Retinal pigment epithelial cell (primary cell): ENCODE measurements around the gene KRTDAP.

Experiments
- DNase-seq: peaks from one replicate; pipeline ENCODE4 v3.0.0-alpha.2; 2010; ENCODE audit warnings: low read depth
- H3K4me3 ChIP-seq: 2 replicates; pipeline ENCODE4 v1.5.1; 2011; ENCODE audit warnings: mild to moderate bottlenecking, low read length, control low read depth, moderate library complexity
- TF ChIP-seq, protein P1 (sequence below): conservative IDR thresholded peaks from 2 replicates; pipeline ENCODE4 v1.5.1; 2011; ENCODE audit warnings: low read depth, low read length, control low read depth, inconsistent platforms

Gene KRTDAP

DNA sequence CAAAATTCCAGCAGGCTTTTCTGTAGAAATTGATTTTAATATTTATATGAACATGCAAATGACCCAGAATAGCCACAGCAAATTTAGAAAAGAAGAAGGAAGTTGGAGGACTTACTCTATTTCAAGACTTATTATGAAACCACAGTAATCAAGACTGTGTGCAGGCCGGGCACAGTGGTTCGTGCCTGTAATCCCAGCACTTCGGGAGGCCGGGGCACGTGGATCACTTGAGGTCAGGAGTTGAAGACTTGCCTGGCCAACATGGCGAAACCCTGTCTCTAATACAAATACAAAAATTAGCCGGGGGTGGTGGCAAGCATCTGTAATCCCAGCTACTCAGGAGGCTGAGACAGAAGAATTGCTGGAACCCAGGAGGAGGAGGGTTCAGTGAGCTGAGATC lies 48.2 kb downstream of the KRTDAP start:
- TF ChIP-seq, protein P1, sequence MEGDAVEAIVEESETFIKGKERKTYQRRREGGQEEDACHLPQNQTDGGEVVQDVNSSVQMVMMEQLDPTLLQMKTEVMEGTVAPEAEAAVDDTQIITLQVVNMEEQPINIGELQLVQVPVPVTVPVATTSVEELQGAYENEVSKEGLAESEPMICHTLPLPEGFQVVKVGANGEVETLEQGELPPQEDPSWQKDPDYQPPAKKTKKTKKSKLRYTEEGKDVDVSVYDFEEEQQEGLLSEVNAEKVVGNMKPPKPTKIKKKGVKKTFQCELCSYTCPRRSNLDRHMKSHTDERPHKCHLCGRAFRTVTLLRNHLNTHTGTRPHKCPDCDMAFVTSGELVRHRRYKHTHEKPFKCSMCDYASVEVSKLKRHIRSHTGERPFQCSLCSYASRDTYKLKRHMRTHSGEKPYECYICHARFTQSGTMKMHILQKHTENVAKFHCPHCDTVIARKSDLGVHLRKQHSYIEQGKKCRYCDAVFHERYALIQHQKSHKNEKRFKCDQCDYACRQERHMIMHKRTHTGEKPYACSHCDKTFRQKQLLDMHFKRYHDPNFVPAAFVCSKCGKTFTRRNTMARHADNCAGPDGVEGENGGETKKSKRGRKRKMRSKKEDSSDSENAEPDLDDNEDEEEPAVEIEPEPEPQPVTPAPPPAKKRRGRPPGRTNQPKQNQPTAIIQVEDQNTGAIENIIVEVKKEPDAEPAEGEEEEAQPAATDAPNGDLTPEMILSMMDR, result no peak
- no peak overlapping the region for H3K4me3 ChIP-seq
- no peak for DNase-seq

DNA sequence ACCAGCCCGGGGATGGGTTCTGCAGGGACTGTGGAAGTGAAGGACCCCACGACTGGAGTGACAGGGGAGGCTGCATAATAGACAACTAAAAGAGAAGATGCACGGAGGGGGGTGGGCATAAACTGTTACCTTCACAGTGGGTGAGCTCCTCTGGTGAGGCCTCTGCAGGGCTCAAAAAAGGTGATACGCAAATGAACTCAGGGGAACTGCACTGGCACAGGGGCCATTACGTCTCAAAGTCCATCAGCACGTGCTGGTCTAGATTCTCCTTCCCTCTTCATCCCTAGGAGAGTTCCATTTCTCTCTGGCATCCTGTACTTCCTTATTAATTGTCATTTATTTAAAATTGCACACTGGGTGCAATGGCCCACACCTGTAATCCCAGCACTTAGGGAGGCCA lies 50.3 kb downstream of the KRTDAP start:
- TF ChIP-seq, protein P1, result no peak
- H3K4me3 ChIP-seq, result no peak overlapping the region
- DNase-seq, result no peak

DNA sequence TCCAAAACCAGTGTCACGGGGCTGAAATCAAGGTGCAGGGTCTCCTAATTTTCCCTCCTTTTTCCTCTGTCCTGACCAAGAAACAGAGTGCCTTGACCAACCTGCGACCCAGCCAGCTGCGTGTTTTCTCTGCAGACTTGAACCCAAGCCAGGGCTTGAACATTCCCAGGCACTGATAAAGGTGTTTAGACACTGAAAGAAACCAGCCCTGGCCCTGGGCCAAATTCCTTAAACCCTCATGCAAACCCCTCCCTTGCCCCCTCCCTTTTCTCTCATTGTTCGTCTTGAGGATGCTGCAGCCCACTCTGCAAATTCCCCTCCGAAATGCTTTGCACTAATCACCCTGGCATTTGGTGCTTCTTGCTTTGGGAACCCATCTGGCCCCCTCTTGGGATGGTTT lies 51.7 kb downstream of the KRTDAP start:
- H3K4me3 ChIP-seq, result no peak overlapping the region
- no peak for DNase-seq
- TF ChIP-seq, protein P1, result no peak

DNA sequence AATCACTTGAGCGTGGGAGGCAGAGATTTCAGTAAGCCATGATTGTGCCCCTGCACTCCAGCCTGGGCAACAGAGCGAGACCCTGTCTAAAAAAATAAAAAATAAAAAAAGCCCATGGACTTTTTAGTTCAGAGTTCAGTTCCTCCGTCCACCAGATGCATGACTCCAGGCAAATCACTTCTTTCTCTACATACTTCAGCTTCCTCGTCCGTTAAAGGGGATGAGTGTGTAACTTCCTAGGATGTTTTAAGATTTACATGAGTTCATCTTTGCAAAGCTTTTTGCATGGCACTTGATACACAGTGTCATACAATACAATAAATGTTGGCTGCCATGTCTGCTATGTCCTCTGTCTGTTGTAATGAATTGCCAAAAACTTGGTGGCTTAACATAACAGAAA lies 52.2 kb downstream of the KRTDAP start:
- no peak for DNase-seq
- TF ChIP-seq, protein P1, result no peak
- no peak overlapping the region for H3K4me3 ChIP-seq

DNA sequence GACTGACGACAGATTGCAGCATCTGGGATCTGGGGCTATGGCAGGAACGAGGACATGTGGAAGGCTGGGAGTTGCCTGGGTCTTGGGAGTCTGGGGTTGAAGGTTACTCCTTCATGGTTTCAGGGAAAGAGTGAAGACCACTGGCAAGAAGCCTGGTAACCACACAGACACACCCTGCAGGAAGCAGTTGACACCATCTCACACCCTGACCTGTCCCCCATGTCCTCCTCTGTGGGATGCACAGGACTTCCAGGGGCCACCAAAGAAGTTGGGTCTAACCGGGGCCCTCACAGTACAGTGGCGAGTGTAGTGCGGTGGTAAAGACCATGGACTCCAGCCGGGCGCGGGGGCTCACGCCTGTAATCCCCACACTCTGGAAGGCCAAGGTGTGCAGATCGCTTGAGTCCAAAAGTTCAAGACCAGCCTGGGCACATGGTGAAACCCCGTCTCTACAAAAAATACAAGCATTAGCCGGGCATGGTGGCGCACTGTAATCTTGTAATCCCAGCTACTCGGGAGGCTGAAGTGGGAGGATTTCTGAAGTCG lies 52.8 kb downstream of the KRTDAP start:
- TF ChIP-seq, protein P1, result no peak
- H3K4me3 ChIP-seq, result no peak overlapping the region

More for the DNA sequence above, 52.8 kb downstream of the KRTDAP start:
- no peak for DNase-seq
